ENCODE results near the gene RPL7L1. TPM values are rescaled to one million over a fixed set of nuclear protein-coding genes. Genes with fewer than 3 reads are reported as not detected.

RPL7L1 gene
- total RNA-seq, 4 donors from 2014 or later = 99.1 to 121 (median 103) TPM

- TF ChIP-seq CTCF (IDR thresholded peaks at IDR 0.05) = no peak
- no peak for TF ChIP-seq POLR2A (IDR thresholded peaks at IDR 0.05)
- 93 to 95% methylated on average over 13 of the region's 13 CpGs for WGBS, 2 donors
- H3K9me3 ChIP-seq = no peaks in the 10 kb centered on the region
- H3K27me3 ChIP-seq = no peaks in the 10 kb centered on the region
- DNase-seq = no peak
- intact Hi-C loops (cut with DNase I) = no loop called here
- H3K4me1 ChIP-seq = no peaks in the 10 kb centered on the region
- H3K4me3 ChIP-seq (replicated peaks in 1 of 3) = no peak overlapping the region
- no peak overlapping the region for H3K27ac ChIP-seq
- peaks cover 24 to 41% of the 10 kb centered on the region in 2 donors for H3K36me3 ChIP-seq
These were observed 58.4 kb downstream of the RPL7L1 start for GRCh38 chr6:42937548-42938427.

- no peak for DNase-seq
- H3K4me1 ChIP-seq = no peaks in the 10 kb centered on the region
- no peaks in the 10 kb centered on the region for H3K27me3 ChIP-seq
- TF ChIP-seq CTCF (IDR thresholded peaks at IDR 0.05) (no peak), POLR2A (IDR thresholded peaks at IDR 0.05) (no peak)
- H3K4me3 ChIP-seq (replicated peaks in 1 of 3) = no peak overlapping the region
- intact Hi-C loops (cut with DNase I) = no loop called here
- peaks cover 24 to 41% of the 10 kb centered on the region in 2 donors for H3K36me3 ChIP-seq
- 81 to 94% methylated on average over 3 to 5 of the region's 5 CpGs for WGBS, 2 donors
- H3K27ac ChIP-seq = no peak overlapping the region
- no peaks in the 10 kb centered on the region for H3K9me3 ChIP-seq
These were observed 59.0 kb downstream of the RPL7L1 start for GRCh38 chr6:42938428-42938796.

- TF ChIP-seq POLR2A (IDR thresholded peaks at IDR 0.05) = no peak
- no peak for TF ChIP-seq CTCF (IDR thresholded peaks at IDR 0.05)
- Histone ChIP-seq H3K27me3 (no peaks in the 10 kb centered on the region), H3K9me3 (no peaks in the 10 kb centered on the region), H3K36me3 (peaks cover 24 to 41% of the 10 kb centered on the region in 2 donors), H3K27ac (no peak overlapping the region), H3K4me1 (no peaks in the 10 kb centered on the region), H3K4me3 (replicated peaks in 1 of 3) (no peak overlapping the region)
- WGBS, 2 donors = 84 to 91% methylated on average over 9 of the region's 9 CpGs
- intact Hi-C loops (cut with DNase I) = no loop called here
- DNase-seq = no peak
These were observed 59.8 kb downstream of the RPL7L1 start for GRCh38 chr6:42938987-42939809.

Other genes starting within 250 kb of the RPL7L1 start
- gene PRPH2, start 157.0 kb upstream of the RPL7L1 start, total RNA-seq = 10 to 100 TPM in 1 of 4 donors, 1 to 10 TPM in 2, under 1 TPM in 1; 0.59 to 11.4 (median 3.6) TPM
- gene TBCC, start 133.5 kb upstream of the RPL7L1 start, total RNA-seq = 10 to 100 TPM; 37.2 to 48.9 (median 48.4) TPM
- 10 to 100 TPM; 19.9 to 24.5 (median 23.6) TPM for gene BICRAL, start 97.6 kb upstream of the RPL7L1 start, total RNA-seq
- gene PTCRA, start 36.4 kb downstream of the RPL7L1 start, total RNA-seq = not detected
- 10 to 100 TPM; 33.2 to 60.0 (median 45.0) TPM for gene CNPY3, start 49.9 kb downstream of the RPL7L1 start, total RNA-seq
- gene GNMT, start 81.1 kb downstream of the RPL7L1 start, total RNA-seq = 1 to 10 TPM in 3 of 4 donors, under 1 TPM in 1; 0.98 to 7.5 (median 2.5) TPM
- gene PEX6, start 99.6 kb downstream of the RPL7L1 start, total RNA-seq = 10 to 100 TPM; 23.7 to 39.9 (median 28.4) TPM
- gene PPP2R5D, start 105.0 kb downstream of the RPL7L1 start, total RNA-seq = 10 to 100 TPM; 22.8 to 47.0 (median 28.2) TPM
- gene MEA1, start 134.3 kb downstream of the RPL7L1 start, total RNA-seq = 10 to 100 TPM; 45.9 to 78.1 (median 61.7) TPM
- gene KLHDC3, start 134.6 kb downstream of the RPL7L1 start, total RNA-seq = 100 to 1,000 TPM in 1 of 4 donors, 10 to 100 TPM in 3; 93.1 to 107 (median 97.7) TPM
- 10 to 100 TPM; 41.5 to 68.5 (median 56.7) TPM for gene RRP36, start 142.0 kb downstream of the RPL7L1 start, total RNA-seq
- gene CUL7, start 174.2 kb downstream of the RPL7L1 start, total RNA-seq = 10 to 100 TPM; 20.7 to 39.6 (median 28.6) TPM
- gene MRPL2, start 179.8 kb downstream of the RPL7L1 start, total RNA-seq = 10 to 100 TPM; 12.9 to 31.9 (median 17.7) TPM
- 10 to 100 TPM; 23.4 to 41.0 (median 30.4) TPM for gene KLC4, start 180.0 kb downstream of the RPL7L1 start, total RNA-seq
- gene PTK7, start 196.7 kb downstream of the RPL7L1 start, total RNA-seq = 10 to 100 TPM; 43.8 to 58.9 (median 55.0) TPM

Data from thyroid gland (tissue), 4 donors.